ENCODE measurements around the gene VWA8.

- no peak for TF ChIP-seq TCF7L2 (IDR thresholded peaks at IDR 0.05; ENCODE audit: borderline replicate concordance, extremely low read depth, insufficient read depth, insufficient read length)
- no peak for TF ChIP-seq YY1 (IDR thresholded peaks at IDR 0.05; ENCODE audit: extremely low read depth, insufficient replicate concordance, low read depth, low read length)
- TF ChIP-seq SIN3A (IDR thresholded peaks at IDR 0.05; ENCODE audit: low read depth), result no peak
- TF ChIP-seq, protein P1, sequence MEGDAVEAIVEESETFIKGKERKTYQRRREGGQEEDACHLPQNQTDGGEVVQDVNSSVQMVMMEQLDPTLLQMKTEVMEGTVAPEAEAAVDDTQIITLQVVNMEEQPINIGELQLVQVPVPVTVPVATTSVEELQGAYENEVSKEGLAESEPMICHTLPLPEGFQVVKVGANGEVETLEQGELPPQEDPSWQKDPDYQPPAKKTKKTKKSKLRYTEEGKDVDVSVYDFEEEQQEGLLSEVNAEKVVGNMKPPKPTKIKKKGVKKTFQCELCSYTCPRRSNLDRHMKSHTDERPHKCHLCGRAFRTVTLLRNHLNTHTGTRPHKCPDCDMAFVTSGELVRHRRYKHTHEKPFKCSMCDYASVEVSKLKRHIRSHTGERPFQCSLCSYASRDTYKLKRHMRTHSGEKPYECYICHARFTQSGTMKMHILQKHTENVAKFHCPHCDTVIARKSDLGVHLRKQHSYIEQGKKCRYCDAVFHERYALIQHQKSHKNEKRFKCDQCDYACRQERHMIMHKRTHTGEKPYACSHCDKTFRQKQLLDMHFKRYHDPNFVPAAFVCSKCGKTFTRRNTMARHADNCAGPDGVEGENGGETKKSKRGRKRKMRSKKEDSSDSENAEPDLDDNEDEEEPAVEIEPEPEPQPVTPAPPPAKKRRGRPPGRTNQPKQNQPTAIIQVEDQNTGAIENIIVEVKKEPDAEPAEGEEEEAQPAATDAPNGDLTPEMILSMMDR (IDR thresholded peaks at IDR 0.05 in 2 of 3, conservative IDR thresholded peaks at IDR 0.05 in 1 of 3; ENCODE audit: borderline replicate concordance in 1 of 3, insufficient read depth in 1 of 3, low read depth in 2 of 3, low read length in 2 of 3), result no peak
Observed at GRCh38 chr13:41751734-41752445, 209.0 kb downstream of the VWA8 start.

All from HCT116 (cell line).